Activated CD4-positive, alpha-beta T cell treated with anti-CD3 and anti-CD28 coated beads, Interleukin-2, amount 10 ng/mL, durations not matched to agents 7 days and 5 days (primary cell): ENCODE results near the gene NLGN1. TPM values are rescaled to one million over a fixed set of nuclear protein-coding genes. Genes with fewer than 3 reads are reported as not detected.

Experiments
- CTCF ChIA-PET: fragments of 350-600 bp; sonication (Branson Sonifier 250); formaldehyde crosslinking; loops from one replicate; lab custom pipeline; 2021; ENCODE audit warnings: antibody characterized with exemption; lab: Charles Lee
- POLR2A ChIA-PET: fragments of 350-600 bp; sonication (Branson Sonifier 250); formaldehyde crosslinking; loops from one replicate; lab custom pipeline; 2021; ENCODE audit warnings: antibody characterized with exemption; lab: Charles Lee
- DNase-seq: peaks from one replicate; pipeline ENCODE4 v3.0.0-alpha.2; 2020
- H3K27ac Mint-ChIP-seq: one replicate; pipeline ENCODE4 v1.8.0; 2021; ENCODE audit warnings: mild to moderate bottlenecking, moderate library complexity, mixed read lengths
- H3K27me3 Mint-ChIP-seq: one replicate; pipeline ENCODE4 v1.8.0; 2021; ENCODE audit warnings: mixed read lengths
- H3K36me3 Mint-ChIP-seq: one replicate; pipeline ENCODE4 v1.8.0; 2021; ENCODE audit warnings: low read depth, mixed read lengths
- H3K4me1 Mint-ChIP-seq: one replicate; pipeline ENCODE4 v1.8.0; 2021; ENCODE audit warnings: mixed read lengths
- H3K4me3 Mint-ChIP-seq: one replicate; pipeline ENCODE4 v1.8.0; 2021; ENCODE audit warnings: mild to moderate bottlenecking, moderate library complexity, mixed read lengths
- H3K9me3 Mint-ChIP-seq: one replicate; pipeline ENCODE4 v1.8.0; 2021; ENCODE audit warnings: mixed read lengths
- total RNA-seq, 2 experiments: library from RNA; stranded (reverse); gene quantifications; one replicate each; pipeline ENCODE4 v1.2.3, GENCODE V29; 2021

NLGN1 gene
- total RNA-seq, 2 experiments from 2014 or later: not detected

DNA sequence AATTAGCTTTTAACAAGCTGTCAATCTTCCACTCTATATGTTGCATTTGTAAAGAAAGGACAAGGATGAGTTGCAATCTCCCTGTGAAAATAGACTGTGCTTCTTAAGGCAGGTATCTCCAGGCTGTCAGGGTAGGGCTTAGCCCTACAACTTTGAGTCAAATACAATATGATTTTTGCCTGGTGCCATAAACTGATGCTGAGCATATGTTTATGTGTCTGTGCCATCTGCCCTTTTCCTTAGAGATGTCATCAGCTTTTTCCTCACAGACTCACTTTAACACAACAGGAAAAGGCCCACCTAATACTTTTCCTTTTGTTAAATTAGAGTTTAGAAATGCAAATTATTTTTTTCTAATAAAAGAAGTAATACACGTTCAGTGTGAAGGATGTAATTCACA is 548.3 kb downstream of the NLGN1 start:
- CTCF ChIA-PET: no interaction called here
- Mint-ChIP-seq H3K9me3 (no peaks in the 10 kb centered on the region), H3K36me3 (no peaks in the 10 kb centered on the region), H3K27ac (no peak overlapping the region), H3K4me3 (no peak overlapping the region), H3K27me3 (no peaks in the 10 kb centered on the region), H3K4me1 (no peaks in the 10 kb centered on the region)
- POLR2A ChIA-PET: no interaction called here
- no peak for DNase-seq

GRCh38 chr3:173954647-173955046 is 557.1 kb downstream of the NLGN1 start:
- no peak for DNase-seq
- Mint-ChIP-seq H3K27me3 (no peaks in the 10 kb centered on the region), H3K9me3 (no peaks in the 10 kb centered on the region), H3K27ac (no peak overlapping the region), H3K4me1 (no peaks in the 10 kb centered on the region), H3K36me3 (no peaks in the 10 kb centered on the region), H3K4me3 (no peak overlapping the region)
- POLR2A ChIA-PET: no interaction called here
- CTCF ChIA-PET: no interaction called here

- H3K36me3 Mint-ChIP-seq: no peaks in the 10 kb centered on the region
- H3K27me3 Mint-ChIP-seq: no peaks in the 10 kb centered on the region
- H3K9me3 Mint-ChIP-seq: no peaks in the 10 kb centered on the region
- no peak overlapping the region for H3K4me3 Mint-ChIP-seq
- ChIA-PET POLR2A (no interaction called here), CTCF (no interaction called here)
- H3K27ac Mint-ChIP-seq: no peak overlapping the region
- no peak for DNase-seq
- H3K4me1 Mint-ChIP-seq: no peaks in the 10 kb centered on the region
Measured at GRCh38 chr3:173957646-173958045, 560.1 kb downstream of the NLGN1 start.

DNA sequence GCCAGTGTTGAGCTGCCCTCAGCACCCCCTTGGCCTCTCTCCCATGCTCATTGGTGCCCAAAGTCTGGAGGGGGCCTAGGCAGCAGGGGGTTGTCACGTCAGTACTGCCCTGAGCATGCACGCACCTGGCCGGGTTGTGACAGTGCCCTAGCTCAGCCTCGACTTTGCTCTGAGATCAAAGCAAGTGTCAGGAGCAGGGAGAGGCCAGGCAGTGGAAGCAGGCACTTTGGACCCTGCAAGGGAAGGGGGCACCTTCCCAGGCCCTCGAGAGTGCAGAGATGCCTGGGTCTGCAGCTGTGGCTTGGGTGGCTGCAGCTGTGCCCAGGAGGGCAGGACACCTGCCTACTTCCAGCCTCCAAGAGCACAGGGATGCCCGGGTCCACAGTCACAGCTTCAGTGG is 561.3 kb downstream of the NLGN1 start:
- no peak for DNase-seq
- CTCF ChIA-PET: no interaction called here
- POLR2A ChIA-PET: no interaction called here
- Mint-ChIP-seq H3K4me3 (no peak overlapping the region), H3K9me3 (no peaks in the 10 kb centered on the region), H3K27ac (no peak overlapping the region), H3K27me3 (no peaks in the 10 kb centered on the region), H3K36me3 (no peaks in the 10 kb centered on the region), H3K4me1 (no peaks in the 10 kb centered on the region)

- Mint-ChIP-seq H3K9me3 (no peaks in the 10 kb centered on the region), H3K4me1 (no peaks in the 10 kb centered on the region), H3K27ac (no peak overlapping the region), H3K4me3 (no peak overlapping the region), H3K27me3 (no peaks in the 10 kb centered on the region), H3K36me3 (no peaks in the 10 kb centered on the region)
- POLR2A ChIA-PET: no interaction called here
- CTCF ChIA-PET: no interaction called here
- no peak for DNase-seq
Measured at GRCh38 chr3:173970281-173970680, 572.7 kb downstream of the NLGN1 start.

DNA sequence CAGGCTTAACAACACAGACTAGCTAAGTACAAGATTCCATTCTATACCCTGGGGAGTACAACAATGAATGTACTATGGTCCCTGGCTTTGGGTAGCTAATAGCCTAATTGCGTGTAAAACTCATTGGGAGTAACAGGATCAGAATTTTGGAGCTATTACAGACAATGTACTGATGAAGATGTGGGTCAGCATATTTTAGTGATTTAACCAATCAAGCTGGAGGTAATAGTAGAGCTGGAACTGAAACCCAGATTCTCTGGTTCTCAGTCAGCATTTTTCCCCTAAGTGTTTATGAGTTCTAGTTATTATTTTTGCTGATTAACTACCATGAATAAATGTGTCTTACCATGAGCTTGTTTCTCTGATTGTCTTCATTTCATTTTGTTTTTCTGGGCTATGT is 578.7 kb downstream of the NLGN1 start:
- H3K27me3 Mint-ChIP-seq: no peaks in the 10 kb centered on the region
- POLR2A ChIA-PET: no interaction called here
- DNase-seq: no peak
- no peaks in the 10 kb centered on the region for H3K9me3 Mint-ChIP-seq
- CTCF ChIA-PET: no interaction called here
- no peaks in the 10 kb centered on the region for H3K4me1 Mint-ChIP-seq
- H3K36me3 Mint-ChIP-seq: no peaks in the 10 kb centered on the region
- no peak overlapping the region for H3K27ac Mint-ChIP-seq
- no peak overlapping the region for H3K4me3 Mint-ChIP-seq

DNA sequence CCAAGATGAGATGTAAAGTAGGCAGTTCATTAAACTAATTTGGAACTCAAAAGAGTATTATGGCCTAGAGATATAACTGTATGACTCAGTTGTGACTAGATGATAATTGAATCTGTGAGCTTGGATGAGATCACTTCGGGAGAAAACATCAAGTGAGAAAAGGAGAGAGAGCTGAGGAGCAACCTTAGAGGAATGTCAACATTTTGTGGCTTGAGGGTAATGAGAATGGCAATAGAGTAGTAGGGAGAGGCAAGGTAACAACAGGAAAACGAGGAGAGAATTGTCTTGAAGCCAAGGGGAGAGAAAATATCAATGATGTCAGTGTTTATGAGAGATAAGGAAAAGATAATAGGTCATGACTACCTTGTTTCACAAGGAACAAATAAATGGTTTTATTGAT is 580.2 kb downstream of the NLGN1 start:
- no peak overlapping the region for H3K27ac Mint-ChIP-seq
- H3K9me3 Mint-ChIP-seq: no peaks in the 10 kb centered on the region
- H3K27me3 Mint-ChIP-seq: no peaks in the 10 kb centered on the region
- no peaks in the 10 kb centered on the region for H3K4me1 Mint-ChIP-seq
- H3K4me3 Mint-ChIP-seq: no peak overlapping the region
- no peak for DNase-seq
- ChIA-PET CTCF (no interaction called here), POLR2A (no interaction called here)
- no peaks in the 10 kb centered on the region for H3K36me3 Mint-ChIP-seq

DNA sequence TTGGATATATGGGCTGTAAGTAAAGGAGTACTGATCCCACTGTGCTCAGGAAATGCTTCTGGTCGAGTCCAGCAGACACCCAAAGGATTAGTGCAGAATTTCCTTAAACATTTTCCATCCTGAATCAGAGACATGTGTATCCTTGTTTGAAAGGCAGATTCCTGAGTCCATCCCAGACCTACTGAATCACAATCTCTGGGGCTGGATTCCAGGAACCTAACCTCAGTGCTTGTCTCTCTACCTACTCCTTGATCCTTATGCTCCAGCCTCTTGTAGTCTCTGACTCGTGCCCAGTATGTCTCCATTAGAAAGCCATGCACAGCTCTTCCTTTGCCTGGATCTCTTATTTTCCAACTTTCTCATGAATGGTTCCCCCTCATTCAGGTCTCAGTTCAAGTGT is 585.8 kb downstream of the NLGN1 start:
- ChIA-PET POLR2A (no interaction called here), CTCF (no interaction called here)
- H3K27me3 Mint-ChIP-seq: no peaks in the 10 kb centered on the region
- H3K9me3 Mint-ChIP-seq: no peaks in the 10 kb centered on the region
- H3K4me3 Mint-ChIP-seq: no peak overlapping the region
- DNase-seq: no peak
- H3K36me3 Mint-ChIP-seq: no peaks in the 10 kb centered on the region
- no peak overlapping the region for H3K27ac Mint-ChIP-seq
- H3K4me1 Mint-ChIP-seq: no peaks in the 10 kb centered on the region

DNA sequence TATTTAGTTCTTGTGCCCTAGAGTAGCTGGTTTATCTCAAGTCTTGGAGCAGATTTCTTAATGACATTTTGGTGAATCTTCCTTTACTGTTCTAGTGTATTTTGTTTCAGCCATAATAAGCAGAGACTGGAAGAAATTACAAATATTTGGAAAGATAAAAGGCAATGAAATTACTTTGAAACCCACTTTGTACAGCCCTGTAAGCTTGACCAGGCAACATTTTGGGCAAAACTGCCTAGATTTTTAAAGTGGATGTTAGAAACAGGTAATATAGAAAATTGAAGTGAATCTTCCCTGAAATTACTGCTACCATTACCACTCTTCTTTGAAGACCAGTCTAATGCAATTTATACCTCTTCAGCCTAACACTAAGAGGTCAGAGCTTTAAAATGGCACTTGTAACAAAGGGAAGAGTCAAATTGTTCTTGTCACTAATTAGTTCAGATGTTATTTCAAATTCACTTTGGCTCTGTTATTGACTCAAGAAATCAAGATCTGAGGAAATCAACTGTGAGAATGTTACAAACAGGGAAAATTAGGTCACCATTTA is 589.4 kb downstream of the NLGN1 start:
- ChIA-PET CTCF (no interaction called here), POLR2A (no interaction called here)
- H3K4me1 Mint-ChIP-seq: no peaks in the 10 kb centered on the region
- no peak overlapping the region for H3K4me3 Mint-ChIP-seq
- H3K9me3 Mint-ChIP-seq: no peaks in the 10 kb centered on the region
- no peak overlapping the region for H3K27ac Mint-ChIP-seq
- no peaks in the 10 kb centered on the region for H3K36me3 Mint-ChIP-seq
- DNase-seq: no peak
- no peaks in the 10 kb centered on the region for H3K27me3 Mint-ChIP-seq

DNA sequence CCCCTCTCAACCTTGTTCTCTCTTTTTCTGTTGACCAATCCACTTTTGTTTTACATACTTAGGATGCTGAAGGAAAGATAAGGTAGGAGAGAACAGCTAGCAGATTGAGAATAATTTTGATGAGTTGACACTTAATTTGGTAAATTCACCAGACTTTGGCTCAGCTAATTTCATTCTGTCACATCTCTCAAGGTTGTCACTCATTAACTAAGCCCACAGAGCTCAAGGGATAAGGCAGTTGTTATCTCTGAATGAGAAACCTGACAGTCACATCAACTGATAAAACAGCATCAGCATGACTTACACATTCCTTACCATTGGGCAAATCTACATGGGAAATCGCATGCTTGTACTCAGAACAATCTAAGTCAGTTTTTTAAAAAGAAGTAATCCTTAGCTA is 591.4 kb downstream of the NLGN1 start:
- Mint-ChIP-seq H3K9me3 (no peaks in the 10 kb centered on the region), H3K36me3 (no peaks in the 10 kb centered on the region), H3K4me1 (no peaks in the 10 kb centered on the region), H3K27me3 (no peaks in the 10 kb centered on the region), H3K4me3 (no peak overlapping the region), H3K27ac (no peak overlapping the region)
- CTCF ChIA-PET: interaction anchor here (0.6 kb wide), 1 partner anchor 10 kb away, joined by 3 read pairs; no protein-coding TSS in a partner anchor
- POLR2A ChIA-PET: no interaction called here
- DNase-seq: no peak

DNA sequence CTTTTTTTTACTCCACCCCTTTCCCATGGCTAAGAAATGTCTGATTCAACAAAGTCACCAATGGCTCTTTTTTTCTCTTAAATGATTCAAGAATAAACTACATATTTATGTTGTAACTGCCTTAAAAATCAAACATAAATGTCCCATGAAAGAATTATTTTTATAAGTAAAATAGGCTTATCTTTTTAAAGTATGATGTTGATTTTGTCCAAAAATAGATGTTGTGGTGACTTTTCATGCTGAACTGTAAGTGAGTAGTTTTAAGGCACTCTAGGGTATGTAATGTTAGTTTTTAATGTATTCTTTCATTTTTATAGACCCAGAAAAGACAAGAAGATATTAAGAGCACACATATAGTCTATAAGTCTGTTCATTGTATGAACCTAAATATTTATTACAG is 594.9 kb downstream of the NLGN1 start:
- Mint-ChIP-seq H3K9me3 (no peaks in the 10 kb centered on the region), H3K4me1 (no peaks in the 10 kb centered on the region), H3K27ac (no peak overlapping the region), H3K27me3 (no peaks in the 10 kb centered on the region), H3K4me3 (no peak overlapping the region), H3K36me3 (no peaks in the 10 kb centered on the region)
- no peak for DNase-seq
- ChIA-PET POLR2A (no interaction called here), CTCF (no interaction called here)

DNA sequence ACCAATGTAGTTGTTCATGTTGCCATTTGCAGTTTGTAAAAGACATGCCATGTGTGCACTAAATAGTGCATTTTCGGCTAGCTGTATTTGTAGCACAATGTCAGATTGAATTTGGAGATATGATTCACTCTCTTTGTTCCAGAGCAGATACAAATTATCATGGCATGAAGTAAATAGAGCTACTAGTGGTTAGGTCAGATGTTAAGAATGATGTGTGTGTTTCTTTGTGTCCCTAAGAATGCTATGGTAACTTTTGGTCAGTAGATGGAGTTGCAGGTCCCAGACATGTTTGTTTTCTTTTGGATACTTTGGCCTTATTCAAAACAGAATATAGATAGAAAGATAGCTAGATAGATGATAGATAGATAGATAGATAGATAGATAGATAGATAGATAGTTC is 595.8 kb downstream of the NLGN1 start:
- no peaks in the 10 kb centered on the region for H3K4me1 Mint-ChIP-seq
- H3K36me3 Mint-ChIP-seq: no peaks in the 10 kb centered on the region
- POLR2A ChIA-PET: no interaction called here

GRCh38 chr3:174000675-174001074 is 603.1 kb downstream of the NLGN1 start:
- Mint-ChIP-seq H3K9me3 (no peaks in the 10 kb centered on the region), H3K27me3 (no peaks in the 10 kb centered on the region), H3K4me1 (no peaks in the 10 kb centered on the region), H3K36me3 (no peaks in the 10 kb centered on the region), H3K4me3 (no peak overlapping the region), H3K27ac (no peak overlapping the region)
- DNase-seq: no peak
- ChIA-PET POLR2A (no interaction called here), CTCF (no interaction called here)

More for the DNA sequence above, 595.8 kb downstream of the NLGN1 start:
- H3K4me3 Mint-ChIP-seq: no peak overlapping the region
- no peak for DNase-seq
- no peaks in the 10 kb centered on the region for H3K9me3 Mint-ChIP-seq
- no peak overlapping the region for H3K27ac Mint-ChIP-seq
- CTCF ChIA-PET: no interaction called here
- H3K27me3 Mint-ChIP-seq: no peaks in the 10 kb centered on the region

DNA sequence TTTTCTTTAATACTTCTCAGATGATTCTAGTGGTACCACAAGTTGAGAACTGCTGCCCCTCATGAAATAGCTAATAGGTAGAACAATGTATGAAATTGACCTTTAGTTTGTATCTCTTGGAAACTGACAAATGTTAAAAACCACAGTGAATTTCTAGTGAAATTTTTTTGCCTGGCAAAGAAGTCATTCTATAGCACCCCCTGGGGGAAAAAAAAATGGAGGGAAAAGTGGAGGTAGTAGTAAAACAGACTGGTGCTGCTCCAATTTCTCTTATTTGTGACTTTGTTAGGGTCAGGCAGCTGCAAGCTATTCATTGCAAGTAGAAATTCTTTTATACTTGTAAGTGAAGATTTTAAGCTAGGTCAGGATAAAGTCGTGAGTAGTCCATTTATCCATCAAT is 605.0 kb downstream of the NLGN1 start:
- Mint-ChIP-seq H3K9me3 (no peaks in the 10 kb centered on the region), H3K27me3 (no peaks in the 10 kb centered on the region), H3K27ac (no peak overlapping the region), H3K4me3 (no peak overlapping the region), H3K4me1 (no peaks in the 10 kb centered on the region), H3K36me3 (no peaks in the 10 kb centered on the region)
- CTCF ChIA-PET: interaction anchor here (0.6 kb wide), 1 partner anchor 47 kb away, joined by 3 read pairs; no protein-coding TSS in a partner anchor
- DNase-seq: no peak
- POLR2A ChIA-PET: no interaction called here
